NCI-H82 treated with DMSO at 0.1 percent for 48 hours (cell line): ENCODE results near the gene MRPL47.
"Not testable (repeated sequence)": the region's sequence is repeated elsewhere in the genome, so short reads cannot be mapped to it uniquely, and the experiment has no call there.

Experiments
- DNase-seq: peaks from one replicate; lab custom pipeline; 2025; ENCODE audit not compliant: unreplicated experiment; lab: John Stamatoyannopoulos, UW

The MRPL47 gene

DNA sequence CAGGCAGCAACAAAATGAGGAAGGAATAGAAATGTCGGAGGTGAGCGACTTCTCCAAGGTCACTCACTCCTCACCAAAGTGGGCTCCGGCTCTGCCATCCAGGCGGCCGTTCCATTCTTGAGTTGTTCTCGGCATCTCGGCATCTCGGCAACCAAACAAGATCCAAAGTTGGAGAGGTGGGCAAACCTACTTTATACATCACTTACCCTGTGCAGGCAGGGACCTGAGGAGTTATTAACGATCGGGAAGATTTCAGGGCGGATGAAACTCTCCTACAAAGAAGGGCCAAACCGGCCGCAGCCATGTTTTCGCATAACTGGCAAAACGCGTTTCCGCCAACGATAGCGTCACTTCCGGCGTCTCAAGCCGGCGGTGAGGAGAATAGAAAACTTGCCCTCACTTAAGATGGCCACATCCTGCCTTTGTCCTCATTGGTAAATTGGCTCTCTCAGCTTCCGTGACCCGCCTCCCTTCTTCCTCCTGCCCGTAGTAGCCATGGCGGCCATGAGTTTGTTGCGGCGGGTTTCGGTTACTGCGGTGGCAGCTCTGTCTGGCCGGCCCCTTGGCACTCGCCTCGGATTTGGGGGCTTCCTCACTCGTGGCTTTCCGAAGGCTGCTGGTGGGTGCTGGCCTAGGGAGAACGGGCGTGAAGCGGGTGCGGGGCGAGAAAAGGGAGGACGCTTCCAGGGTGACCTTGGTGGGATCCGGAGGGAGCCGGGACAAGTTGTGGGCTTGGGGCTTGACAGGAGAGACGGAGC, at the start of gene MRPL47, which contains the start of gene NDUFB5:
Gene MRPL47, minus strand, starts transcription at position 318 of the 758 bp plus-strand sequence. Its CDS starts 14 bp downstream, at position 304.
Gene NDUFB5, plus strand, starts transcription at position 474 of the 758 bp plus-strand sequence. Its CDS starts 22 bp downstream, at position 496.
- peak; percentile 95 for DNase-seq

DNA sequence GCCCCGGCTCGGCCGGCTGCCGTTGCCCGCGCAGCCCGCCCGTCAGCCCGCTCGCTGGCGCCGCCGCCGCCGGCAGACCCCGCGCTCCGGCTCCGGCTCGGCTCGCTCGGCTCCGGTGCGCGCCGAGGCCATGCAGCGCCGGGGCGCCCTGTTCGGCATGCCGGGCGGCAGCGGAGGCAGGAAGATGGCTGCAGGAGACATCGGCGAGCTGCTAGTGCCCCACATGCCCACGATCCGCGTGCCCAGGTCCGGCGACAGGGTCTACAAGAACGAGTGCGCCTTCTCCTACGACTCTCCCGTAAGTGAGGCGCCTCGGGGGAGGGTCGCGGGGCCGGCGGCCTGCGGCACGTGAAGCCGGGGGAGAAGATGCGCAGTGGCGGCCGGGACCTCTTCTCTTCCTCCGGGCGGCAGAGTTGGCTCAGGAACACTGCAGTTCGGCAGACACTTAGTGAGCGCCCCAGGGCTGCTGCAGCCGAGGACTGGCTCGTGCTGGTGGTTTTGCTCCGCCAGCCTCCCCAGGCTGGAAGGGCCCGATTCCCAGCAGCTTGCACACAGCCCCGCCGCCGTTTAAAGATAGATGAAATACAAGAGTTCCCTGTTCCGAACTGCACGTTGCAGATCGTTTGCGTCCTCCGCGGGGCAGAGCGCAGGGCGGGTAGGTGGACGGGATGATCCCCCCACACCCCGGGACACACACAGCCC, 48.8 kb upstream of the MRPL47 start:
- peak; percentile 42 for DNase-seq

DNA sequence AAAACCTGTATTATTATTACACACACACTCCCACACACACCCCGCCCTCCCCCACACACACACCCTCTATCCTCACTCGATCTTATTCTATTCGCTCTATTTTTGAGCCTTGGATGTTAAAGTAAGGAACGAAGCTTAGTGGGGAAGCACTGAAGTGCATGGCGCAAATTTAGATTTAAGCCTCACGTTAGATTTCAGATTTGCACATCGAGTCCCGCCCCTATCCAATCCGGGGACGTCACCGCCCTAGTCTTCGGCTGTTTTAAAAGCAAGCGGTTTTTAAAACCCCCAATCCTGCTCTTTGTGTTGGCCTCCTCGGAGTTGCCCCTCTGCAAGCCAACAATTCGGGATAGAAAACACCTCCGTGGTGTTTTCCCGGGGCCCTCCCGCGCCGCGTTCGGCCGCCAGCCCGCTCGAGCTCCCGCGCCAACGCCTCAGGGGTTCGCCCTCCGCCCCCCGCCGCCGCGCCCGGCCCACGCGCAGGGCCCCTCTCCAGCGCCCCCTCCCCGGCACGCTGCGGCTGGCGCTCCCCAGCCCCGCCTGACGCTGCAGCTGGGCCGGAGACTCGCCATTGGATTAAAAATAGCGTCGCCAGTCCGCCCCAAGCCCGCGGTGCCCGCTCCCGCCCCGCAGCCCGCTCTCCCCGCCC, 48.1 kb upstream of the MRPL47 start, which contains the start of gene USP13:
Gene USP13, plus strand, starts transcription at position 594 of the 649 bp plus-strand sequence. CDS start 186 bp downstream, outside the sequence.
- peak; percentile 66 for DNase-seq

DNA sequence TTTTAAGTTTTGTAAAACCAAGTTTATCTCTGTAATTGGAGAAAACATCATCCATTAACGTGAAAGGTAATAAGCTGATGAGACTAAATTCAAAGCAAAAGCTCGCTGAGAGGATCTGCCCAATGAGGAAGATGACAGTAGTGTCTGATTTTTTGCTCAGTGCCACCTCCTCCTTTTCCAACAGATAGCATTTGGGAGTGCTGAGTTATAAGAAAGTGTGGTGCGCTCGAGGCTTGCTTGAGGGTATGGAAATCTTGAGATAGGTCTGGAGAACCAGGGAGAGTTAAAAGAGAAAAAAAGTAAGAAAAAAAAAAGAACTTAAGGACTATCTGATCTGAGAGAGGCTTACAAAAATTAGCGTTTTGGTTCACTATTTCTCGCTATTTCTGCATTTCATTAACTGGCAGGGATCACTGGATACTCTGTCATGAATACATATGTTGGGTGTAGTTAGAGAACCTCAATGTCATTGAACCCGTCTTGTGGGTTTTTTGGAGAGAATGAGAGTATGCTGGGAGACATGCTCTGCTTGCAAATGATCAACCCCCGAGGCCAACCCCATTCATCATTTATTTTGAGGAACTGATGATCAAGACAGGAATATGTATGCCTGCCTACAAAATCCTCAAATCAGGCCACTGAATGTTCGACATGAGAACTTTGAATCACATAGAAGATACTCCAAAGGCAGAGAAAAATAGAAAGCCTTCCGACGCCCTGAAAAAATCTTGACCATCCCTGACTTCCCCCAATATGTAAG, 47.4 kb upstream of the MRPL47 start:
- no peak for DNase-seq

DNA sequence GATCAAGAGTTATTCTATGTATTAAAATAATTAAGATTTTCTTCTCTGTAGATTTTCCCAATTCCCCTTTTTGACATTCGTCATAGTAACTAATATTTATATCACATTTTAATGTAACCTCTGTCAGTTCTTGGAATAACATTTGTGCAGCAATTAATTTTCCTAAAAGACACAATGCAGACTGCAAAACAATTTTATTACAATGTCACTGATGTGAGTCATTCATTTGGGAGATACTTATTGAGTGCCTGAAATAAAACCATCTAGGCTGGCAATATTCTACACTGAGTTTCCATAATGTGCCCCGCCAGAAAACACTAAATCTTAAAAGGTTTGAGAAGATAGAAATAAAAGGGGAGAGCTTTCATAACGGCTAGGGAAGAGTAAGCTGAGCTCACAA, 41.7 kb upstream of the MRPL47 start:
- no peak for DNase-seq

DNA sequence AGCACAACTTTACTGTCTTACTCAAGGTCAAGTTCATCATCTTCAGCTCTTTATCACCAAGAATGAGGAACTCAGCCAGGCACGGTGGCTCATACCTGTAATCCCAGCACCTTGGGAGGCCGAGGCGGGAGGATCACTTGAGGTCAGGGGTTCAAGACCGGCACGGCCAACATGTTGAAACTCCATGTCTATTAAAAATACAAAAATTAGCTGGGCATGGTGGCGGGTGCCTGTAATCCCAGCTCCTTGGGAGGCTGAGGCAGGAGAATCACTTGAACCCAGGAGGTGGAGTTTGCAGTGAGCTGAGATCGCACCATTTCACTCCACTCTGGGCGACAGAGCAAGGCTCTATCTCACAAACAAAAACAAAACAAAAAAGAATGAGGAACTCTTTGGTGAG, 39.4 kb upstream of the MRPL47 start:
- DNase-seq: not testable (repeated sequence)

DNA sequence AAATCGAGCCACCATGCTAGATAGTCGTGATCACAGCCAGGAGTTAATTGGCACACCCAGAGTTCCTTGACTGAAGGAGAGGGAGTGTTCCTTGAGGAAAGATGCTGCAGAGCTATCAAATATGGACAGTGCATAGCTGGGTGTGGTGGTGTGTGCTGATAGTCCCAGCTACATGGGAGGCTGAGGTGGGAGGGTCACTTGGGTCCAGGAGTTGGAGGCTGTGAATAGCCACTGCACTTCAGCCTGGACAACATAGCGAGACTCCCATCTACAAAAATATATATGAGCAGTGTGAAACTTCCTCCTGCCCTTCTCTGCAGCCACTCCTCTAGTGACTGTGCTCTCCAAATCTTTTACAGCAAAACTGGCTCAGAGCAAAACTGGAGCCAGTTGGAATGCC, 38.4 kb upstream of the MRPL47 start:
- no peak for DNase-seq

DNA sequence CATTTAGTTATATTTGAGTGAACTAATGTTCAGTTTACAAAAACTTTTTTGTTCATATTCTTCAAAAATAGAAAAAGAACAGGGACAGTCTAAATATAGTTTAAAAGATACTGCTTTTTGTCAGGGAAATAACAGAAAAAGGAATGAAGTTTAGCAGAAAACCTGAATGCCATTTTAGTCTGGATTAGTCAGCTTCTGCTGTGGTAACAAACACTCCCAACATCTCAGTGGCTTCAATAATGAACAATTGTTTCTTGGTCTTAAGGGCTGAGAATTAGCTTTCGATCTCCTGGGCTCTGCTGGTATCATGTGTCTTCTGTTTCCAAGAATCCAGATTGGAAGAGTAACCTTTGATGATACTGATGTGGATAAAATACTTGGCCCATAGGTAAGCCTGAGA, 36.0 kb upstream of the MRPL47 start:
- no peak for DNase-seq

DNA sequence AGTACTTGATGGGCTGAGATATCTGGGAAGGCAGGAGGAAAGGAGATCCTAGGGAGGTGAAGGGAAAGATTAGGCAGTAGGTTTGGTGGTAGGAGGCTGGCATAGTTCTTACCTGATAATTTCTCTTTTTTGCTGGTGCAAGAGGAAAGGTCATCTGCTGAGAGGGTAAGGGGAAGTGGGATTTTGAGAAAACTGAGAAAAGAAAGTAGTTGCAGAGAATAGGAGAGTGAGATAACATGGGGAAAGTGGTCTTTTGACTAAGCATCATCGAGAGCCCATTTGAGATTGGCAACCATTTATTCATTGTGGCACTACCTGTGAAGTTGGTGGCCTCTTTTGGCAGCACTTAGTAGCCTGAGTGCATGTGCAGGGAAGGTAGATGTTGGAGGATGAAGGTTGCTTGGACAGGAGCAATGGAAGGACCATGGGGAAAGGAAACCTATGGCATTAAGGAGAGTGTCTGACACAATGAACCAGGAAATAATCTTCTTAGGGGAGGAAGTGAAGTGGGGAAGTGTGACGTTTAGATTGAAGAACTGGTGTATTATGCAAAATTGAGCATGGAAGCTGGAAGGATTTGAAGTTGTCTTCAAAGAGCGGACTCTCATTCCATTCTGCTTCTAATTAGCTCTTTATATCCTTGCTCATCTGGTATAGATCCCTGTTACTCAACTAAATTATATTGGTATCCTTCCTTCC, 26.5 kb upstream of the MRPL47 start:
- DNase-seq: no peak

DNA sequence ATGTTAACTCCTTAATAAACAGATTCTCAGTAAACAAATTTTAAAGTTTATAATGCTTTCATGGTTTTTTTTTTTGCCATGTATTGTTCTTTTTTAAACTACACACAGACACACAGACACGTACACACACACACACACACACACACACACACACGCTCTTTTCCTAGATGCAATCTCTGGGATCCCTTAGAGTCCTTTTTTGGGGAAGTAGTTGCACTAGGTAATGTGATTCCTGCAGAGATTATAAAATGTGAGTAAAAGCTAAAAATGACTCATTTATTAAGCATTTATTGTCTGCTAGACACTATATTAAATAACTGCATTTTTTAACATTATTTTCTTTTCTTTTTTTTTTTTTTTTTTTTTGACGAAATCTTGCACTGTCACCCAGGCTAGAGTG, 20.0 kb upstream of the MRPL47 start:
- no peak for DNase-seq

DNA sequence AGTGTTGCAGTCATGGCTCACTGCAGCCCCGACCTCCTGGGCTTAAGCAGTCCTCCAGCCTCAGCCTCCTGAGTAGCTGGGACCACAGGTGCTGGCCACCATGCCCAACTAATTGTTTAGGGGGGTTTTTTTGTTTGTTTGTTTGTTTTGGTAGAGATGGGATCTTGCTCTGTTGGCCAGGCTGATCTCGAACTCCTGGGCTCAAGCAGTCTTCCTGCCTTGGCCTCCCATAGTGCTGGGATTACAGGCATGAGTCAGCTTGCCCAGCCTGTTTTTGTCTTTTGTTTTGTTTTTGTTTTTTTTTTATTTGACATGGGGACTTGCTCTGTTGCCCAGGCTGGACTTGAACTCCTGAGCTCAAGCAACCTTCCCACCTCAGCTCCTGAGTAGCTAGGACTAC, 17.6 kb upstream of the MRPL47 start:
- DNase-seq: no peak

DNA sequence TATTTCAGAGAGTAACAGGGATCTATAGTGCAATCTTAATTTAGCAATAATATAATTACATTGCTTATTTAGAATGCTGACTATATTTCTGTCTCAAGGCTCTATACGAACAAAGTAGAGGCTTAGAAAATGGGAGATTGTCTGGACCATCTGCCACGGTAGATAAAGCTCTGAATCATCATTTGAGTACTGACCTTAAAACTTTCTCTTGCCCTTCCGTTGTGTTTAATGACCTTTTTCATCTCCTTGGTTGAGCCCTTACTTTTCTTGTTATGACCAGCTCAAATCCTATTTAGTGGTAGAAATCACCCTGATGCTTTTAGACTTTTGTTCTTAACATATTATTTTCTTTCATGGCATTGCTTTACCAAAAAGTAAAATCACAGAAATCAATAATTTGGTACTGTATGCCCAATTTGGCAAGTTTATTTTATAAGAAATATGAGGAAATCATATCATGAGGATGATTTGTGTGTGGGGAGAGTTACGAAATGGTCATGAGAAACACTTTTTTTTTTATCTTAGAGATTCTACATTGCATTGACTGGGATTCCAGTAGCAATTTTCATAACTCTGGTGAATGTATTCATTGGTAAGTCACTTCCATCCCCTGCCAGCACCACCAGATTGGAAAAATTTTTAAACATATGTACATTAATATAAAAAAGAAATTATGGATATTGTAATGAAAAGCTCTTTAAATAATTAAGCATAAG, 11.2 kb upstream of the MRPL47 start:
- DNase-seq: peak; percentile 42

DNA sequence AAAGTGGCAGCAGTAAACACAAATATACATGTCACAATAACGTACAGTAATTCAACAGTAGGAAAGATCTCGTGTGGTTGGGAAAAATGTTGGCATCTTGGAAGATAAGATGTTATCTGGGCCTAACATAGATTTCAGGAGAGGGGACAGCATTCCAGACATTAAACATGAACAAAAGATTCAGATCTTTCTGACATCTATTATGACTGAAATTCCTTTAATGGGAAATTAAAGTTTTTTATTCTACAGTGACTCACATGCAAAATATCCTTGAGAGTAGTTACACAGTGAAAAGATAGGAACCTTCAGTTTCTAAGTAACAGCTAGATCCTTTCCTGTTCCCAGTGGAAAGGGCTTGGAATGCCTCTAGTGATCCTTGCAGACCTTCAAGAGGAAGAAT, 9.4 kb upstream of the MRPL47 start:
- DNase-seq: no peak

DNA sequence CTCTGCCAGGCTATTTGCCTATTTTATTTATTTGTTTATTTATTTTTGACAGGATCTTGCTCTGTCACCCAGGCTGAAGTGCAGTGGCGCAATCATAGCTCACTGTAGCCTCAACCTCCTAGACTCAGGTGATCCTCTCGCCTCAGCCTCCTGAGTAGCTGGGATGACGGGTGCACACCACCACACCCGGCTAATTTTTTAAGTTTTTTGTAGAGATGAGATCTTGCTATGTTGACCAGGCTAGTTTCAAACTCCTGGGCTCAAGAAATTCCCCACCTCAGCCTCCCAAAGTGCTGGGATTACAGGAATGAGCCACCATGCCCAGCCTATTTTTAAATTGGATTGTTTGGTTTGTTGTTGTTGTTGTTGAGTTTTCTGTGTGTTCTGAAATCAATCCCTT, 5.6 kb upstream of the MRPL47 start:
- DNase-seq: no peak

DNA sequence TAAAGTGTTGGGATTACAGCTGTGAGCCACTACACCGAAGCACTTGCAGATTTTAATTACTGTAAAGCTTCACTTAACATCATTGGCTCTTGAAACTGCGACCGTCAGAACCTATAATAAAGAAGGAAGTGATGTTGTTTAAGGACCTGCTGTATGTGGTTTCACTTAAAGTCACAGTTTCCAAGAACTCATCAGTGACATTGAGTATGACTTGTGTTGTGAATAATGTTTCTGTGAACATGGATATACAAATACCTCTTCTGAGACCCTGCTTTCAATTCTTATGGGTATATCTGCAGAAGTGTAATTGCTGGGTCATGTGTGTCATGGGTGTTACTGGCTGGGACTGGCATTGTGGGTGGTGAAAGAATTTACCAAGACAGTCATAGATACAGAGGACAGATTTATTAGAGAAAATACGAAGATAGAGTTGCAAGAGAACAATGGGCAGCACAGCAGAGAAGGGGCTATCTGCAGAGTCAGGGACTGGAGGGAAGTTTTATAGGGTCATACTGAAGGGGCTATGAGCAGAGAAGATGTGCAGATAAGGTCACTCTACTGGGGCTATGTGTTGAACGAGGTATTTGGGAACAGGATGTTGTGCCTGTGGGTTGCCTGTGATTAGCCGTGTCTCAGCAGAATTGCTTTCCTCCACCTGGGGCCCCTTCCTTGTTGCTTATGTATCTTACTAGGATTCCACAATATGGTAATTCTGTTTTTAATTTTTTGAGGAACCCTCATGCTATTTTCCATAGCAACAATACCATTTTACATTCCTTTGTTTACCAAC, 4.7 kb upstream of the MRPL47 start:
- DNase-seq: no peak

DNA sequence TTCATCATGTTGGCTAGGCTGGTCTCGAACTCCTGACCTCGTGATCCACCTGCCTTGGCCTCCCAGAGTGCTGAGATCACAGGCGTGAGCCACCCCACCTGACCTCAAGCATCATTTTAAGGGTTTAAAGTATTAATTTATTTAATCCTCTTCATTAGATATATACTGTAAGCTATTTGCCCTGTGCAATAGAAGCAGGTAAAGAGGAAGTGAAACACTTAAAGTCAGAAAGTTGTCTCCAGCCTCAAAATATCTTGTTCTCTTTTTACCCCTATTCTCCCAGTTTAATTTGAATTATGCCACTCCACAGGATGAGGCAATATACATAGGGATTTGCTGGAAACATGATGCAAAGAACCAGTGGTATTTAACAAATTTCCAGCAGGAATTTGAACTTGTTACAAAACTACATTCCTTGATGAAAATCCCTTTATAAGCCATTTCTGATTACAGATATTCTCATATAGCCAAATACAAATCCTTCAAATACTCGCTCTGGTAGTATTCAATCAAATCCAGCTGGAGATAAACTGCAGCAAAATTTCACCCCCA, 2.2 kb upstream of the MRPL47 start:
- no peak for DNase-seq

DNA sequence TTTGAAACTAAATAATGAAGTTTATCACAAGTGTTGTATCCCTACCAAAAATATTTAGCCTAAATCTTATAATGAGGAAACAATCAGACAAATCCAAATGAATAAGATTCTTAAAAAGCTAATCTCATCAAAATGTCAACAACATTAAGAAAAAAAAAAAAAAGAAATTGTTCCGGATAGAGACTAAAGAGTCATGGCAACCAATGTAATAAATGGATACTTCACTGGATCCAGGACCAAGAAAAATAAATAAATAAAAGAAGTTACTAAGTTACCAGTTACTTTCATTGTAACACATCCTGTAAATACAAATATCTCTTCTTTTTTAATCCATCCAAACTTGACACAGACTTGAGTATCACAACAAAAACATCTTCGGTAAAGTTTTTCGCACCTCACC, 607 bp downstream of the MRPL47 start:
- DNase-seq: no peak

DNA sequence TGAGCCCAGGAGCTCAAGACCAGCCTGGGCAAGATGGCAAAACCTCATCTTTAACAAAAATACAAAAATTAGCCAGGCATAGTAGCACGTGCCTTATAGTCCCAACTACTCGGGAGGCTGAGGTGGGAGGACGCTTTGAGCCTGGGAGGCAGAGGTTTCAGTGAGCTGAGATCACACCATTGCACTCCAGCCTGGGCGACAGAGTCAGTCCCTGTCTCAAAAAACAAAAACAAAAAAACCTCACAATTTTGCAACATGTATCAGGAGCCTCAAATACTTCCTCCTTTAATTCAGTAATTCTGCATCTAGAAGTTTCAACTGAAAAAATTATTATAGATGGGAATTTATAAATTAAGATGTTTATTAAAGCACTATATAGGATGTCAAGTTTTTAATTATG, 1.1 kb downstream of the MRPL47 start:
- DNase-seq: no peak

DNA sequence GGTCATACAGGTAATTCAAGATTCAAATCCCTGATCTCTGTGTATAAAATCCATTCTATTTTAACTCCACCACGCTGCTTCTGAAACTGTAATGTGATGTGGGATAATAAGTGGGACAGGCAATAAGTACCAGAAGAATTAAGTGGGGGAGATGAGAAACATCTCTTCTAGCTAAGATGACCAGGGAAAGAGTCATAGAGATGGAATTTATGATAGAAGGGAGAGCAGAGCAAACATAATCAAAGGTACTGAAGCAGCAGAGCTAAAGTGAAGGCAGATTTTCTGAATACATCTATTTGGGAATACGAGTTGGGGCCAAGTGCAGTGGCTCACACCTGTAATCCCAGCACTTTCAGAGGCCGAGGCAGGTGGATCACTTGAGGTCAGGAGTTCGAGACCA, 4.9 kb downstream of the MRPL47 start:
- no peak for DNase-seq
